ENCODE measurements around the gene HNRNPU. TPM values are rescaled to one million over a fixed set of nuclear protein-coding genes. Genes with fewer than 3 reads are reported as not detected.

Gene HNRNPU
- total RNA-seq, 1 experiment from 2014 or later: 746 TPM

- intact Hi-C loops (cut with micrococcal nuclease; ENCODE audit: unreplicated experiment): no loop called here
- no TSS peak for BruUV-seq (replicated peaks)
- TF ChIP-seq EZH2 (IDR thresholded peaks at IDR 0.05; ENCODE audit: borderline replicate concordance, low read depth, low read length, poor library complexity, severe bottlenecking) (no peak), CTCF (conservative IDR thresholded peaks at IDR 0.05; ENCODE audit: low read depth, low read length) (no peak)
- Histone ChIP-seq H3K27me3 (replicated peaks; ENCODE audit: insufficient read depth, low read depth, low read length, poor library complexity) (no peaks in the 10 kb centered on the region), H3K4me1 (ENCODE audit: insufficient read depth, low read length, poor library complexity, severe bottlenecking) (no peaks in the 10 kb centered on the region), H3K27ac (ENCODE audit: low read depth, low read length, poor library complexity, severe bottlenecking) (no peak overlapping the region), H3K36me3 (ENCODE audit: insufficient read depth, low read length, poor library complexity, severe bottlenecking) (no peaks in the 10 kb centered on the region), H3K4me3 (ENCODE audit: low read depth, low read length, poor library complexity, severe bottlenecking) (no peak overlapping the region), H3K9me3 (ENCODE audit: low read depth, low read length, poor library complexity, severe bottlenecking) (no peaks in the 10 kb centered on the region)
- ChIA-PET CTCF (interaction anchor here (0.7 kb wide), 1 partner anchor 216 kb away, joined by 5 read pairs; no protein-coding TSS in a partner anchor), POLR2A (ENCODE audit: low non-redundant PET) (no interaction called here)
- no peak for DNase-seq (ENCODE audit: low spot score)
Observed at GRCh38 chr1:244826712-244827111, 37.6 kb downstream of the HNRNPU start.

- Histone ChIP-seq H3K9me3 (ENCODE audit: low read depth, low read length, poor library complexity, severe bottlenecking) (no peaks in the 10 kb centered on the region), H3K27me3 (replicated peaks; ENCODE audit: insufficient read depth, low read depth, low read length, poor library complexity) (peaks cover 2% of the 10 kb centered on the region), H3K27ac (ENCODE audit: low read depth, low read length, poor library complexity, severe bottlenecking) (no peak overlapping the region), H3K4me1 (ENCODE audit: insufficient read depth, low read length, poor library complexity, severe bottlenecking) (no peaks in the 10 kb centered on the region), H3K4me3 (ENCODE audit: low read depth, low read length, poor library complexity, severe bottlenecking) (no peak overlapping the region), H3K36me3 (ENCODE audit: insufficient read depth, low read length, poor library complexity, severe bottlenecking) (no peaks in the 10 kb centered on the region)
- DNase-seq (ENCODE audit: low spot score): no peak
- intact Hi-C loops (cut with micrococcal nuclease; ENCODE audit: unreplicated experiment): no loop called here
- no TSS peak for BruUV-seq (replicated peaks)
- CTCF ChIA-PET: no interaction called here
- POLR2A ChIA-PET (ENCODE audit: low non-redundant PET): no interaction called here
- TF ChIP-seq EZH2 (IDR thresholded peaks at IDR 0.05; ENCODE audit: borderline replicate concordance, low read depth, low read length, poor library complexity, severe bottlenecking): no peak
- TF ChIP-seq CTCF (conservative IDR thresholded peaks at IDR 0.05; ENCODE audit: low read depth, low read length): no peak
Observed at GRCh38 chr1:244822878-244823277, 41.5 kb downstream of the HNRNPU start.

GRCh38 chr1:244821134-244821533 is 43.2 kb downstream of the HNRNPU start:
- TF ChIP-seq EZH2 (IDR thresholded peaks at IDR 0.05; ENCODE audit: borderline replicate concordance, low read depth, low read length, poor library complexity, severe bottlenecking): no peak
- H3K4me3 ChIP-seq (ENCODE audit: low read depth, low read length, poor library complexity, severe bottlenecking): no peak overlapping the region
- DNase-seq (ENCODE audit: low spot score): no peak
- no peaks in the 10 kb centered on the region for H3K36me3 ChIP-seq (ENCODE audit: insufficient read depth, low read length, poor library complexity, severe bottlenecking)
- no peaks in the 10 kb centered on the region for H3K4me1 ChIP-seq (ENCODE audit: insufficient read depth, low read length, poor library complexity, severe bottlenecking)
- peaks cover 3% of the 10 kb centered on the region for H3K27me3 ChIP-seq (replicated peaks; ENCODE audit: insufficient read depth, low read depth, low read length, poor library complexity)
- no peak overlapping the region for H3K27ac ChIP-seq (ENCODE audit: low read depth, low read length, poor library complexity, severe bottlenecking)
- no peaks in the 10 kb centered on the region for H3K9me3 ChIP-seq (ENCODE audit: low read depth, low read length, poor library complexity, severe bottlenecking)
- ChIA-PET POLR2A (ENCODE audit: low non-redundant PET) (no interaction called here), CTCF (no interaction called here)
- BruUV-seq (replicated peaks): no TSS peak
- intact Hi-C loops (cut with micrococcal nuclease; ENCODE audit: unreplicated experiment): no loop called here

GRCh38 chr1:244820131-244820530 is 44.2 kb downstream of the HNRNPU start:
- Histone ChIP-seq H3K4me1 (ENCODE audit: insufficient read depth, low read length, poor library complexity, severe bottlenecking) (no peaks in the 10 kb centered on the region), H3K36me3 (ENCODE audit: insufficient read depth, low read length, poor library complexity, severe bottlenecking) (no peaks in the 10 kb centered on the region), H3K27ac (ENCODE audit: low read depth, low read length, poor library complexity, severe bottlenecking) (no peak overlapping the region), H3K4me3 (ENCODE audit: low read depth, low read length, poor library complexity, severe bottlenecking) (no peak overlapping the region), H3K9me3 (ENCODE audit: low read depth, low read length, poor library complexity, severe bottlenecking) (no peaks in the 10 kb centered on the region), H3K27me3 (replicated peaks; ENCODE audit: insufficient read depth, low read depth, low read length, poor library complexity) (peaks cover 3% of the 10 kb centered on the region)
- ChIA-PET CTCF (no interaction called here), POLR2A (ENCODE audit: low non-redundant PET) (no interaction called here)
- DNase-seq (ENCODE audit: low spot score): no peak
- intact Hi-C loops (cut with micrococcal nuclease; ENCODE audit: unreplicated experiment): no loop called here
- BruUV-seq (replicated peaks): no TSS peak
- TF ChIP-seq EZH2 (IDR thresholded peaks at IDR 0.05; ENCODE audit: borderline replicate concordance, low read depth, low read length, poor library complexity, severe bottlenecking) (no peak), CTCF (conservative IDR thresholded peaks at IDR 0.05; ENCODE audit: low read depth, low read length) (no peak)

Data from A673 (cell line).